GM18511 (cell line): ENCODE measurements around the gene EED.
A peak's percentile ranks its signal among the peaks of the same experiment; 100 is the strongest.

Experiments used
- ATAC-seq: cut with Tn5 transposase; IDR thresholded peaks from one replicate; pipeline ENCODE4 v1.9.1; 2021; ENCODE audit warnings: mild to moderate bottlenecking, moderate library complexity; ENCODE audit not compliant: unreplicated experiment

The EED gene

GRCh38 chr11:86244522-86245368 is at the start of gene EED:
Gene EED, plus strand, starts transcription at chr11:86244753. Its CDS starts 477 bp downstream, at chr11:86245230.
- peak; percentile 72 for ATAC-seq

GRCh38 chr11:86194998-86195397 is 49.6 kb upstream of the EED start:
- no peak for ATAC-seq

GRCh38 chr11:86196085-86196696 is 48.4 kb upstream of the EED start:
- no peak for ATAC-seq

- no peak for ATAC-seq
Observed at GRCh38 chr11:86196913-86197312, 47.6 kb upstream of the EED start.

- ATAC-seq, result no peak
Observed at GRCh38 chr11:86197448-86197847, 47.1 kb upstream of the EED start.

GRCh38 chr11:86198139-86198538 is 46.4 kb upstream of the EED start:
- ATAC-seq, result no peak

- no peak for ATAC-seq
Observed at GRCh38 chr11:86199354-86199753, 45.2 kb upstream of the EED start.

GRCh38 chr11:86201371-86201884 is 43.1 kb upstream of the EED start:
- no peak for ATAC-seq

- peak; percentile 55 for ATAC-seq
Observed at GRCh38 chr11:86202013-86202336, 42.6 kb upstream of the EED start.

- ATAC-seq, result no peak
Observed at GRCh38 chr11:86204356-86204755, 40.2 kb upstream of the EED start.

- ATAC-seq, result no peak
Observed at GRCh38 chr11:86205421-86206336, 38.9 kb upstream of the EED start.

GRCh38 chr11:86206337-86206695 is 38.2 kb upstream of the EED start:
- ATAC-seq, result no peak

GRCh38 chr11:86207413-86207812 is 37.1 kb upstream of the EED start:
- no peak for ATAC-seq

GRCh38 chr11:86208572-86208971 is 36.0 kb upstream of the EED start:
- ATAC-seq, result no peak

GRCh38 chr11:86209806-86210657 is 34.5 kb upstream of the EED start:
- no peak for ATAC-seq

GRCh38 chr11:86210898-86211297 is 33.7 kb upstream of the EED start:
- ATAC-seq, result no peak

- ATAC-seq, result peak; percentile 55
Observed at GRCh38 chr11:86211619-86212018, 32.9 kb upstream of the EED start.

- ATAC-seq, result no peak
Observed at GRCh38 chr11:86212019-86212611, 32.4 kb upstream of the EED start.

GRCh38 chr11:86214710-86215109 is 29.8 kb upstream of the EED start:
- ATAC-seq, result peak; percentile 51
